HEK293 (cell line): ENCODE measurements around the gene PHF23.

Source experiments
- CTCF ChIA-PET: fragments of 350-600 bp; formaldehyde crosslinking; extraction: SDS; loops from one replicate; lab custom pipeline; 2021; ENCODE audit warnings: antibody characterized with exemption; lab: Yijun Ruan, JAX
- POLR2A ChIA-PET: fragments of 300-600 bp; formaldehyde crosslinking; extraction: SDS; loops from one replicate; lab custom pipeline; 2020; ENCODE audit warnings: antibody characterized with exemption, inconsistent platforms; lab: Yijun Ruan, JAX
- H3K27ac ChIP-seq: fragments of 200-500 bp; sonication (Bioruptor generic); 2 replicates; pipeline ENCODE4 v1.5.1; 2014; ENCODE audit warnings: low read depth, low read length, control low read depth, inconsistent platforms; ENCODE audit errors: extremely low read depth
- H3K36me3 ChIP-seq, 2 experiments: fragments of 200-500 bp in 1 of 2; sonication (Bioruptor generic) in 1 of 2; 1 replicate in 1 of 2; 2 replicates in 1 of 2; pipeline ENCODE4 v1.5.1; 2014 to 2017; ENCODE audit warnings: inconsistent platforms in 2 of 2, low read length in 2 of 2; ENCODE audit not compliant: control insufficient read depth in 2 of 2, insufficient read depth in 1 of 2
- H3K4me1 ChIP-seq: fragments of 200-500 bp; sonication (Bioruptor generic); 2 replicates; pipeline ENCODE4 v1.5.1; 2014; ENCODE audit warnings: mild to moderate bottlenecking, low read length, inconsistent platforms; ENCODE audit not compliant: control insufficient read depth, insufficient read depth
- H3K4me3 ChIP-seq: 2 replicates; pipeline ENCODE4 v1.5.1; 2011; ENCODE audit warnings: low read depth, mild to moderate bottlenecking, control low read depth, low read length, moderate library complexity
- H3K9me3 ChIP-seq: fragments of 200-500 bp; sonication (Bioruptor generic); 2 replicates; pipeline ENCODE4 v1.5.1; 2014; ENCODE audit warnings: low read depth, low read length, inconsistent platforms; ENCODE audit not compliant: control insufficient read depth, insufficient read depth
- EGR2 ChIP-seq: fragments of 450-650 bp; formaldehyde crosslinking; IDR thresholded peaks from 2 replicates; pipeline ENCODE4 v1.5.1; 2016; ENCODE audit warnings: low read depth, missing biosample characterization, missing genetic modification characterization
- FEZF1 ChIP-seq: fragments of 450-650 bp; formaldehyde crosslinking; IDR thresholded peaks from 2 replicates; pipeline ENCODE4 v1.5.1; 2016; ENCODE audit warnings: missing biosample characterization, missing genetic modification characterization
- GLIS2 ChIP-seq: fragments of 450-650 bp; formaldehyde crosslinking; IDR thresholded peaks from 2 replicates; pipeline ENCODE4 v1.5.1; 2016; ENCODE audit warnings: missing biosample characterization, missing genetic modification characterization
- HOXC10 ChIP-seq: sonication (generic); formaldehyde crosslinking; IDR thresholded peaks from 2 replicates; pipeline ENCODE4 v1.8.1; 2023; ENCODE audit warnings: mild to moderate bottlenecking, missing genetic modification reagents
- KLF10 ChIP-seq: fragments of 450-650 bp; IDR thresholded peaks from 2 replicates; pipeline ENCODE4 v1.5.1; 2018; ENCODE audit warnings: missing biosample characterization, mild to moderate bottlenecking, missing genetic modification characterization
- KLF9 ChIP-seq: fragments of 450-650 bp; formaldehyde crosslinking; IDR thresholded peaks from 2 replicates; pipeline ENCODE4 v1.5.1; 2016; ENCODE audit warnings: missing biosample characterization, missing genetic modification characterization, low read depth
- OSR2 ChIP-seq: fragments of 450-650 bp; formaldehyde crosslinking; IDR thresholded peaks from 2 replicates; pipeline ENCODE4 v1.5.1; 2016; ENCODE audit warnings: missing biosample characterization, missing genetic modification characterization
- OVOL3 ChIP-seq: fragments of 450-650 bp; formaldehyde crosslinking; IDR thresholded peaks from 2 replicates; pipeline ENCODE4 v1.5.1; 2016; ENCODE audit warnings: missing biosample characterization, missing genetic modification characterization
- PRDM1 ChIP-seq: fragments of 450-650 bp; formaldehyde crosslinking; IDR thresholded peaks from 2 replicates; pipeline ENCODE4; 2016; ENCODE audit warnings: missing biosample characterization, missing genetic modification characterization
- SALL2 ChIP-seq: fragments of 450-650 bp; formaldehyde crosslinking; IDR thresholded peaks from 2 replicates; pipeline ENCODE4 v1.5.0; 2017; ENCODE audit warnings: missing biosample characterization, mild to moderate bottlenecking, missing genetic modification characterization, borderline replicate concordance
- YY1 ChIP-seq: fragments of 450-650 bp; formaldehyde crosslinking; IDR thresholded peaks from 2 replicates; pipeline ENCODE4 v1.5.1; 2018; ENCODE audit warnings: missing biosample characterization, missing genetic modification characterization
- ZBTB17 ChIP-seq: fragments of 450-650 bp; formaldehyde crosslinking; IDR thresholded peaks from 2 replicates; pipeline ENCODE4 v1.5.1; 2016; ENCODE audit warnings: missing biosample characterization, missing genetic modification characterization
- ZBTB49 ChIP-seq: fragments of 450-650 bp; formaldehyde crosslinking; IDR thresholded peaks from 2 replicates; pipeline ENCODE4 v1.5.1; 2016; ENCODE audit warnings: missing biosample characterization, missing genetic modification characterization, low read depth
- ZBTB7A ChIP-seq: fragments of 450-650 bp; formaldehyde crosslinking; IDR thresholded peaks from 2 replicates; pipeline ENCODE4 v1.5.1; 2016; ENCODE audit warnings: low read depth, missing biosample characterization, missing genetic modification characterization
- ZNF112 ChIP-seq: fragments of 450-650 bp; formaldehyde crosslinking; IDR thresholded peaks from 2 replicates; pipeline ENCODE4 v1.5.0; 2017; ENCODE audit warnings: missing biosample characterization, missing genetic modification characterization
- ZNF148 ChIP-seq: fragments of 450-650 bp; formaldehyde crosslinking; IDR thresholded peaks from 2 replicates; pipeline ENCODE4 v1.5.0; 2017; ENCODE audit warnings: missing biosample characterization, missing genetic modification characterization, borderline replicate concordance
- ZNF214 ChIP-seq: fragments of 450-650 bp; formaldehyde crosslinking; IDR thresholded peaks from 2 replicates; pipeline ENCODE4 v1.5.1; 2017; ENCODE audit warnings: missing biosample characterization, mild to moderate bottlenecking, missing genetic modification characterization, borderline replicate concordance
- ZNF248 ChIP-seq: fragments of 450-650 bp; formaldehyde crosslinking; IDR thresholded peaks from 2 replicates; pipeline ENCODE4 v1.5.1; 2017; ENCODE audit warnings: missing biosample characterization, missing genetic modification characterization
- ZNF292 ChIP-seq: fragments of 450-650 bp; formaldehyde crosslinking; IDR thresholded peaks from 2 replicates; pipeline ENCODE4 v1.5.1; 2016; ENCODE audit warnings: low read depth, missing biosample characterization, missing genetic modification characterization, borderline replicate concordance
- ZNF354C ChIP-seq: fragments of 450-650 bp; formaldehyde crosslinking; IDR thresholded peaks from 2 replicates; pipeline ENCODE4 v1.5.1; 2016; ENCODE audit warnings: missing biosample characterization, missing genetic modification characterization, low read depth, borderline replicate concordance
- ZNF366 ChIP-seq: fragments of 450-650 bp; formaldehyde crosslinking; conservative IDR thresholded peaks from 2 replicates; pipeline ENCODE4 v1.5.1; 2016; ENCODE audit warnings: missing biosample characterization, missing genetic modification characterization
- ZNF48 ChIP-seq: fragments of 450-650 bp; formaldehyde crosslinking; IDR thresholded peaks from 2 replicates; pipeline ENCODE4 v1.5.1; 2016; ENCODE audit warnings: missing biosample characterization, missing genetic modification characterization
- ZNF510 ChIP-seq: fragments of 450-650 bp; formaldehyde crosslinking; IDR thresholded peaks from 2 replicates; pipeline ENCODE4 v1.5.1; 2018; ENCODE audit warnings: mild to moderate bottlenecking, missing genetic modification characterization, missing biosample characterization; ENCODE audit not compliant: insufficient replicate concordance
- ZNF600 ChIP-seq: fragments of 450-650 bp; formaldehyde crosslinking; IDR thresholded peaks from 2 replicates; pipeline ENCODE4 v1.5.1; 2016; ENCODE audit warnings: missing biosample characterization, missing genetic modification characterization
- ZNF623 ChIP-seq: fragments of 450-650 bp; formaldehyde crosslinking; IDR thresholded peaks from 2 replicates; pipeline ENCODE4 v1.5.1; 2016; ENCODE audit warnings: missing biosample characterization, missing genetic modification characterization
- ZNF626 ChIP-seq: fragments of 450-650 bp; sonication (Bioruptor Pico); formaldehyde crosslinking; IDR thresholded peaks from 2 replicates; pipeline ENCODE4 v1.5.1; 2018; ENCODE audit warnings: missing biosample characterization, missing genetic modification characterization, inconsistent platforms
- ZNF629 ChIP-seq: fragments of 450-650 bp; formaldehyde crosslinking; IDR thresholded peaks from 2 replicates; pipeline ENCODE4 v1.5.1; 2017; ENCODE audit warnings: missing biosample characterization, missing genetic modification characterization
- ZNF677 ChIP-seq: fragments of 450-650 bp; IDR thresholded peaks from 2 replicates; pipeline ENCODE4 v1.5.0; 2018; ENCODE audit warnings: missing biosample characterization, mild to moderate bottlenecking, missing genetic modification characterization, moderate library complexity
- ZNF768 ChIP-seq: fragments of 450-650 bp; formaldehyde crosslinking; IDR thresholded peaks from 2 replicates; pipeline ENCODE4 v1.5.1; 2018; ENCODE audit warnings: missing biosample characterization, mild to moderate bottlenecking, missing genetic modification characterization
- ZNF843 ChIP-seq: fragments of 450-650 bp; formaldehyde crosslinking; IDR thresholded peaks from 2 replicates; pipeline ENCODE4 v1.5.1; 2016; ENCODE audit warnings: missing biosample characterization, missing genetic modification characterization

Gene PHF23

GRCh38 chr17:7208027-7208571 is 31.2 kb downstream of the PHF23 start:
- TF ChIP-seq ZBTB7A (tag by site-specific recombination) (0 out of 2 replicates have a peak, but pooled peaks have one; percentile 51), KLF9 (tag by site-specific recombination) (peak; percentile 55; the same call in 1 of the 2 replicates), YY1 (tag by site-specific recombination) (no peak)
- Histone ChIP-seq H3K27ac (no peak overlapping the region), H3K4me1 (peaks cover 3% of the 10 kb centered on the region; the same call in 1 of the 2 replicates), H3K36me3 (peaks cover 0 to 13% of the 10 kb centered on the region in 2 experiments; a peak in 1 of 3 replicates), H3K4me3 (no peak overlapping the region), H3K9me3 (no peaks in the 10 kb centered on the region)
- ChIA-PET CTCF (interaction anchor here (2.0 kb wide), 1 partner anchor 31 kb away, joined by 8 read pairs; no protein-coding TSS in a partner anchor), POLR2A (interaction anchor here (0.6 to 0.9 kb wide), 2 partner anchors 13 to 140 kb away, joined by 3 to 5 read pairs; no protein-coding TSS in a partner anchor)

- ChIA-PET CTCF (no interaction called here), POLR2A (interaction anchor here (0.9 kb wide), 1 partner anchor 14 kb away, joined by 5 read pairs; no protein-coding TSS in a partner anchor)
- peaks cover 0 to 20% of the 10 kb centered on the region in 2 experiments; a peak in 2 of 3 replicates for H3K36me3 ChIP-seq
- no peaks in the 10 kb centered on the region for H3K9me3 ChIP-seq
- H3K27ac ChIP-seq: no peak overlapping the region
- H3K4me1 ChIP-seq: peaks cover 3% of the 10 kb centered on the region; the same call in 1 of the 2 replicates
- no peak overlapping the region for H3K4me3 ChIP-seq
- TF ChIP-seq HOXC10 (CRISPR knock-in tag) (no peak), ZNF366 (tag by site-specific recombination) (peak; percentile 73; the same call in 1 of the 2 replicates), GLIS2 (tag by site-specific recombination) (peak; percentile 12; the same call in 1 of the 2 replicates), ZNF112 (tag by site-specific recombination) (no peak), FEZF1 (no peak), OVOL3 (tag by site-specific recombination) (no peak), ZNF510 (tag by site-specific recombination) (no peak), ZNF626 (tag by site-specific recombination) (no peak), ZNF214 (no peak), ZNF623 (tag by site-specific recombination) (no peak), ZNF677 (no peak), SALL2 (no peak), ZNF148 (tag by site-specific recombination) (no peak), ZBTB49 (tag by site-specific recombination) (no peak), ZNF768 (tag by site-specific recombination) (no peak), ZNF48 (tag by site-specific recombination) (no peak), YY1 (tag by site-specific recombination) (no peak), ZNF292 (tag by site-specific recombination) (no peak), ZBTB17 (tag by site-specific recombination) (peak; percentile 61), KLF10 (tag by site-specific recombination) (no peak), OSR2 (tag by site-specific recombination) (no peak), ZNF843 (tag by site-specific recombination) (no peak), ZNF354C (tag by site-specific recombination) (no peak), ZNF248 (tag by site-specific recombination) (no peak), EGR2 (tag by site-specific recombination) (peak; percentile 81), ZNF629 (tag by site-specific recombination) (no peak), PRDM1 (peak; percentile 93), ZNF600 (tag by site-specific recombination) (no peak)
These were observed 31.9 kb downstream of the PHF23 start for GRCh38 chr17:7207120-7208001.
